RPMI7951 (cell line): Measurements from ENCODE around the gene LOXHD1. TPM values are rescaled to one million over a fixed set of nuclear protein-coding genes. Genes with fewer than 3 reads are reported as not detected.

Source experiments
- DNase-seq: peaks from one replicate; pipeline ENCODE4 v3.0.0-alpha.2; 2012; ENCODE audit warnings: low read depth
- total RNA-seq: library from RNA; depleted of rRNA; stranded (reverse); fragments of >200 nt; shearing (Covaris generic); gene quantifications from 2 replicates; pipeline ENCODE4 v1.2.3, GENCODE V29; 2014

The LOXHD1 gene
- total RNA-seq, 1 experiment from 2014 or later, result not detected

- DNase-seq, result no peak
These were observed 109.5 kb downstream of the LOXHD1 start for GRCh38 chr18:46547520-46547919.

GRCh38 chr18:46546111-46546640 is 110.8 kb downstream of the LOXHD1 start:
- DNase-seq, result peak; percentile 8

GRCh38 chr18:46542545-46542944 is 114.5 kb downstream of the LOXHD1 start:
- DNase-seq, result peak; percentile 18

- DNase-seq, result no peak
These were observed 115.3 kb downstream of the LOXHD1 start for GRCh38 chr18:46541626-46542189.

GRCh38 chr18:46538376-46538775 is 118.6 kb downstream of the LOXHD1 start:
- no peak for DNase-seq

GRCh38 chr18:46536215-46536874 is 120.7 kb downstream of the LOXHD1 start:
- peak; percentile 49 for DNase-seq

GRCh38 chr18:46531482-46531881 is 125.5 kb downstream of the LOXHD1 start:
- no peak for DNase-seq

GRCh38 chr18:46528037-46528436 is 129.0 kb downstream of the LOXHD1 start:
- DNase-seq, result no peak

GRCh38 chr18:46519870-46520269 is 137.2 kb downstream of the LOXHD1 start:
- DNase-seq, result no peak

- DNase-seq, result peak; percentile 5
These were observed 138.6 kb downstream of the LOXHD1 start for GRCh38 chr18:46518438-46518837.

GRCh38 chr18:46516555-46516954 is 140.5 kb downstream of the LOXHD1 start:
- no peak for DNase-seq

GRCh38 chr18:46510386-46510785 is 146.6 kb downstream of the LOXHD1 start:
- no peak for DNase-seq

GRCh38 chr18:46509530-46509929 is 147.5 kb downstream of the LOXHD1 start:
- DNase-seq, result no peak

- peak; percentile 3 for DNase-seq
These were observed 149.9 kb downstream of the LOXHD1 start for GRCh38 chr18:46506974-46507586.

GRCh38 chr18:46502444-46502843 is 154.6 kb downstream of the LOXHD1 start:
- DNase-seq, result peak; percentile 6

- DNase-seq, result peak; percentile 29
These were observed 159.9 kb downstream of the LOXHD1 start for GRCh38 chr18:46497129-46497528.

GRCh38 chr18:46488471-46489213 is 168.4 kb downstream of the LOXHD1 start:
- DNase-seq, result no peak

- DNase-seq, result no peak
These were observed 171.3 kb downstream of the LOXHD1 start for GRCh38 chr18:46485675-46486194.

- DNase-seq, result no peak
These were observed 172.0 kb downstream of the LOXHD1 start for GRCh38 chr18:46484971-46485370.

GRCh38 chr18:46482831-46483230 is 174.2 kb downstream of the LOXHD1 start:
- DNase-seq, result no peak

- DNase-seq, result no peak
These were observed 175.2 kb downstream of the LOXHD1 start for GRCh38 chr18:46481847-46482245.
